ENCODE results near the gene PLPP1. TPM values are rescaled to one million over a fixed set of nuclear protein-coding genes. Genes with fewer than 3 reads are reported as not detected.
A peak's percentile ranks its signal among the peaks of the same experiment; 100 is the strongest.

PLPP1 gene
- total and polyA plus RNA-seq, 2 of the 13 experiments (the other 11 are each of a cell fraction or from before 2014, with no cell fraction given) = 7.3 to 12.1 TPM

DNA sequence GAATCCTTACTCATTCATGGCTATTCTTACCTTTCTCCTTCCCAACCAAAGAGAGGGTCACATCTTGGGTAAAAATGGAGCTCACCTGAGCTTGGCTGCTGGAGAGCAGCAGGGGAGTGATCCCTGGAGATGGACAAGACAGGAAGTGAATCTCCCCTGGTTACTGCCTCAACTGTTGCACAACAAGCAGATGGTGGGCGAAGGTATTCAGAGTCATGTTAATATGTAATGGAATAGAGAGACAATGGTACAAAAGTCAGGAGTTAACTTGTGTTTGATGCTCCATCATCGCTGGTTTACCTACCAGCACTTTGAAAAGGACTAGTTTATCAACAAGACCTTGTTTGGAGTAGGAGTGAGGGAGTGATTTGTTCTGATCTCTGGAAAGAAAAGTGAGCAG, 13.0 kb upstream of the PLPP1 start:
- Histone ChIP-seq H3K79me2 (ENCODE audit: insufficient read depth, low read length) (no peaks in the 10 kb centered on the region), H3K4me1 (ENCODE audit: insufficient read depth, low read length) (peaks cover 38% of the 10 kb centered on the region), H4K20me1 (ENCODE audit: insufficient read depth, low read length) (no peaks in the 10 kb centered on the region), H3K4me2 (ENCODE audit: low read depth, low read length) (peak overlapping the region; percentile 54), H3K27ac (ENCODE audit: extremely low read length, insufficient read depth, low read length) (no peak overlapping the region), H3K4me3 (replicated peaks in 1 of 3; ENCODE audit: insufficient read depth in 1 of 3, low read depth in 2 of 3, low read length in 3 of 3) (no peak overlapping the region), H3K9me3 (ENCODE audit: low read length) (no peaks in the 10 kb centered on the region), H2AFZ (ENCODE audit: low read length) (no peak overlapping the region), H3K9ac (ENCODE audit: insufficient read depth, low read depth, low read length) (no peak overlapping the region), H3K36me3 (replicated peaks in 1 of 2; ENCODE audit: control insufficient read depth in 1 of 2, insufficient read depth in 2 of 2, low read length in 2 of 2) (no peaks in the 10 kb centered on the region), H3K27me3 (ENCODE audit: control insufficient read depth in 1 of 2, insufficient read depth in 2 of 2, low read length in 2 of 2) (no peaks in the 10 kb centered on the region)
- POLR2A ChIA-PET = interaction anchor here (1.4 kb wide), 1 partner anchor 13 kb away, joined by 4 read pairs; the partner anchor contains the start of gene PLPP1
- in situ Hi-C loops (cut with HindIII; ENCODE audit: extremely low pct_ligation_motif_present, low pct_unique_long_range_greater_than_20kb) = no loop called here
- intact Hi-C loops (cut with micrococcal nuclease; ENCODE audit: unreplicated experiment) = loop anchor here (1.0 to 5.0 kb wide), 2 partner anchors 12 to 145 kb away; no protein-coding TSS in a partner anchor
- ATAC-seq (peak; percentile 87), FAIRE-seq (peak; percentile 79), DNase-seq (ENCODE audit: low spot score) (peak; percentile 76)
- CTCF ChIA-PET (ENCODE audit: low intra/inter-chr PET ratio, low total read pairs) = no interaction called here
- WGBS (ENCODE audit: low lambda C conversion rate) = 0% methylated on average over 2 of the region's 2 CpGs
- no TSS peak for BruUV-seq (replicated peaks)
- TF ChIP-seq CENPX (CRISPR knock-in tag; IDR thresholded peaks at IDR 0.05) (no peak), ZNF546 (CRISPR knock-in tag; conservative IDR thresholded peaks at IDR 0.05) (no peak), KLF6 (CRISPR knock-in tag; IDR thresholded peaks at IDR 0.05) (no peak), ZSCAN21 (CRISPR knock-in tag; IDR thresholded peaks at IDR 0.05; ENCODE audit: borderline replicate concordance) (no peak), POLR2A (IDR thresholded peaks at IDR 0.05; ENCODE audit: insufficient read depth in 1 of 2, low read depth in 2 of 2, low read length in 2 of 2) (no peak), ZKSCAN5 (CRISPR knock-in tag; IDR thresholded peaks at IDR 0.05) (no peak), ARID5B (CRISPR knock-in tag; IDR thresholded peaks at IDR 0.05) (peak; percentile 49; the same call in 1 of the 2 replicates), MAFG (CRISPR knock-in tag; IDR thresholded peaks at IDR 0.05) (no peak), HOMEZ (CRISPR knock-in tag; IDR thresholded peaks at IDR 0.05; ENCODE audit: low read depth) (peak; percentile 55; the same call in 1 of the 2 replicates), POLR2G (IDR thresholded peaks at IDR 0.05; ENCODE audit: low read depth, low read length) (no peak), CBX2 (IDR thresholded peaks at IDR 0.05; ENCODE audit: low read depth, low read length) (no peak), CBX2 (CRISPR knock-in tag; IDR thresholded peaks at IDR 0.05; ENCODE audit: low read depth) (no peak), ONECUT2 (CRISPR knock-in tag; IDR thresholded peaks at IDR 0.05) (no peak), ZNF7 (CRISPR knock-in tag; IDR thresholded peaks at IDR 0.05) (no peak), HDAC1 (CRISPR knock-in tag; IDR thresholded peaks at IDR 0.05) (0 out of 2 replicates have a peak, but pooled peaks have one; percentile 16), ASH2L (IDR thresholded peaks at IDR 0.05; ENCODE audit: insufficient read length, low read depth, low read length) (no peak), REXO4 (CRISPR knock-in tag; IDR thresholded peaks at IDR 0.05; ENCODE audit: borderline replicate concordance) (no peak), ZMYM4 (CRISPR knock-in tag; IDR thresholded peaks at IDR 0.05) (0 out of 2 replicates have a peak, but pooled peaks have one; percentile 36), ZNF772 (CRISPR knock-in tag; IDR thresholded peaks at IDR 0.05) (no peak), FOXA3 (CRISPR knock-in tag; IDR thresholded peaks at IDR 0.05) (no peak), ATF7 (IDR thresholded peaks at IDR 0.05) (no peak), ATF7 (CRISPR knock-in tag; IDR thresholded peaks at IDR 0.05) (no peak), ZNF331 (CRISPR knock-in tag; IDR thresholded peaks at IDR 0.05) (no peak)

Measured in HepG2 (cell line).